Vagina (tissue), 2 donors: ENCODE results near the gene NHP2. TPM values are rescaled to one million over a fixed set of nuclear protein-coding genes. Genes with fewer than 3 reads are reported as not detected.

ENCODE experiments used
- DNase-seq, 2 donors: peaks; one replicate each; pipeline ENCODE4 v3.0.0-alpha.2; 2017; ENCODE audit errors: extremely low spot score in 2 of 2
- H3K27ac ChIP-seq: fragments of 200-600 bp; sonication (generic); one replicate; pipeline ENCODE4 v1.5.1; 2019
- H3K27me3 ChIP-seq: fragments of 200-600 bp; sonication (generic); one replicate; pipeline ENCODE4 v1.5.1; 2019
- H3K36me3 ChIP-seq, 2 donors: fragments of 200-600 bp; sonication (generic); one replicate each; pipeline ENCODE4 v1.5.1; 2017 to 2019
- H3K4me1 ChIP-seq: fragments of 200-600 bp; sonication (generic); one replicate; pipeline ENCODE4 v1.5.1; 2019
- H3K4me3 ChIP-seq, 2 donors: fragments of 200-600 bp; sonication (generic); 1 replicate in 1 of 2; 2 replicates in 1 of 2; pipeline ENCODE4 v1.5.1; 2016 to 2019
- H3K9me3 ChIP-seq: fragments of 200-600 bp; sonication (generic); one replicate; pipeline ENCODE4 v1.5.1; 2019
- CTCF ChIP-seq, 3 experiments: fragments of 450-650 bp in 2 of 3; fragments of 200-600 bp in 1 of 3; sonication (generic) in 1 of 3; IDR thresholded peaks; one replicate each; pipeline ENCODE4 v1.5.1; 2017 to 2019; ENCODE audit warnings: antibody characterized with exemption in 3 of 3, mild to moderate bottlenecking in 2 of 3, moderate library complexity in 2 of 3
- POLR2A ChIP-seq, 2 donors: fragments of 450-650 bp; IDR thresholded peaks; one replicate each; pipeline ENCODE4 v1.6.1; 2017; ENCODE audit warnings: antibody characterized with exemption in 2 of 2, mild to moderate bottlenecking in 2 of 2, moderate library complexity in 2 of 2
- POLR2AphosphoS5 ChIP-seq, 2 donors: sonication (generic); formaldehyde crosslinking; IDR thresholded peaks; one replicate each; pipeline ENCODE4 v1.9.0; 2017; ENCODE audit warnings: antibody characterized with exemption in 2 of 2, mild to moderate bottlenecking in 2 of 2, low read depth in 1 of 2; ENCODE audit not compliant: insufficient read depth in 1 of 2
- intact Hi-C: fragments of 100-400 bp; cut with DNase I; formaldehyde crosslinking; loops from one replicate; pipeline ENCODE4 v1.15.1; 2023
- total RNA-seq: library from RNA; depleted of rRNA; stranded (reverse); fragments of >200 nt; gene quantifications from one replicate; pipeline ENCODE4 v1.2.3, GENCODE V29; 2016

The NHP2 gene
- total RNA-seq, 1 donor from 2014 or later, result 172 TPM

GRCh38 chr5:178113841-178114324, 39.8 kb downstream of the NHP2 start:
- Histone ChIP-seq H3K27ac (no peak overlapping the region), H3K27me3 (no peaks in the 10 kb centered on the region), H3K4me1 (peaks cover 31% of the 10 kb centered on the region), H3K9me3 (no peaks in the 10 kb centered on the region), H3K4me3 (peak overlapping the region; percentile 40 to 56), H3K36me3 (no peaks in the 10 kb centered on the region)
- intact Hi-C loops, result no loop called here
- no peak for TF ChIP-seq POLR2AphosphoS5 (IDR thresholded peaks at IDR 0.05; ENCODE audit: insufficient read depth in 1 of 2, low read depth in 1 of 2)
- TF ChIP-seq CTCF (IDR thresholded peaks at IDR 0.05), result no peak
- no peak for TF ChIP-seq POLR2A (IDR thresholded peaks at IDR 0.05)
- no peak for DNase-seq

GRCh38 chr5:178113141-178113787, 40.4 kb downstream of the NHP2 start, which contains the start of gene N4BP3:
Gene N4BP3 (plus strand): TSS chr5:178113532. CDS start chr5:178119584, 6,052 bp downstream.
- peak within 1 kb of the TSS; percentile 40 to 56 for H3K4me3 ChIP-seq
- no peak for TF ChIP-seq POLR2A (IDR thresholded peaks at IDR 0.05)
- no peak for TF ChIP-seq CTCF (IDR thresholded peaks at IDR 0.05)
- TF ChIP-seq POLR2AphosphoS5 (IDR thresholded peaks at IDR 0.05; ENCODE audit: insufficient read depth in 1 of 2, low read depth in 1 of 2), result no peak
- H3K27me3 ChIP-seq, result no peaks in the 10 kb centered on the region
- no peaks in the 10 kb centered on the region for H3K9me3 ChIP-seq
- H3K36me3 ChIP-seq, result no peaks in the 10 kb centered on the region
- DNase-seq, result no peak
- peak within 1 kb of the TSS; percentile 51 for H3K27ac ChIP-seq
- peaks cover 36% of the 10 kb centered on the region for H3K4me1 ChIP-seq
- intact Hi-C loops, result no loop called here

- no peak overlapping the region for H3K27ac ChIP-seq
- H3K4me3 ChIP-seq, result no peak overlapping the region
- no peak for DNase-seq
- no peaks in the 10 kb centered on the region for H3K27me3 ChIP-seq
- H3K36me3 ChIP-seq, result no peaks in the 10 kb centered on the region
- no peaks in the 10 kb centered on the region for H3K9me3 ChIP-seq
- no peak for TF ChIP-seq CTCF (IDR thresholded peaks at IDR 0.05)
- TF ChIP-seq POLR2A (IDR thresholded peaks at IDR 0.05), result no peak
- no peak for TF ChIP-seq POLR2AphosphoS5 (IDR thresholded peaks at IDR 0.05; ENCODE audit: insufficient read depth in 1 of 2, low read depth in 1 of 2)
- intact Hi-C loops, result no loop called here
- peaks cover 36% of the 10 kb centered on the region for H3K4me1 ChIP-seq
Observed at GRCh38 chr5:178112545-178112944, 41.1 kb downstream of the NHP2 start.

GRCh38 chr5:178111925-178112324, 41.8 kb downstream of the NHP2 start:
- Histone ChIP-seq H3K4me1 (peaks cover 36% of the 10 kb centered on the region), H3K36me3 (no peaks in the 10 kb centered on the region), H3K27me3 (no peaks in the 10 kb centered on the region), H3K4me3 (no peak overlapping the region), H3K9me3 (no peaks in the 10 kb centered on the region), H3K27ac (no peak overlapping the region)
- TF ChIP-seq CTCF (IDR thresholded peaks at IDR 0.05) (no peak), POLR2AphosphoS5 (IDR thresholded peaks at IDR 0.05; ENCODE audit: insufficient read depth in 1 of 2, low read depth in 1 of 2) (no peak), POLR2A (IDR thresholded peaks at IDR 0.05) (no peak)
- intact Hi-C loops, result no loop called here
- DNase-seq, result no peak

GRCh38 chr5:178110511-178110910, 43.2 kb downstream of the NHP2 start:
- no peak for DNase-seq
- TF ChIP-seq POLR2A (IDR thresholded peaks at IDR 0.05), result no peak
- no peak for TF ChIP-seq POLR2AphosphoS5 (IDR thresholded peaks at IDR 0.05; ENCODE audit: insufficient read depth in 1 of 2, low read depth in 1 of 2)
- no peak for TF ChIP-seq CTCF (IDR thresholded peaks at IDR 0.05)
- Histone ChIP-seq H3K27me3 (no peaks in the 10 kb centered on the region), H3K27ac (no peak overlapping the region), H3K9me3 (no peaks in the 10 kb centered on the region), H3K4me1 (peaks cover 29% of the 10 kb centered on the region), H3K36me3 (no peaks in the 10 kb centered on the region), H3K4me3 (no peak overlapping the region)
- intact Hi-C loops, result no loop called here
